T-helper 1 cell treated with Interleukin-12 subunit alpha and Interleukin-12 subunit beta and Interleukin-4 antibody, amounts not matched to agents 30 μg/mL and 1 μg/mL, for 36 hours (primary cell): Measurements from ENCODE around the gene KCNG2.
"Not testable (repeated sequence)": the region's sequence is repeated elsewhere in the genome, so short reads cannot be mapped to it uniquely, and the experiment has no call there.

Source experiments
- H3K27ac Mint-ChIP-seq: one replicate; pipeline ENCODE4 v1.8.0; 2021; ENCODE audit warnings: mild to moderate bottlenecking, mixed read lengths
- H3K27me3 Mint-ChIP-seq: one replicate; pipeline ENCODE4 v1.8.0; 2021; ENCODE audit warnings: low read depth, mixed read lengths
- H3K36me3 Mint-ChIP-seq: one replicate; pipeline ENCODE4 v1.8.0; 2021; ENCODE audit warnings: low read depth, mixed read lengths
- H3K4me1 Mint-ChIP-seq: one replicate; pipeline ENCODE4 v1.8.0; 2021; ENCODE audit warnings: low read depth, mixed read lengths
- H3K4me3 Mint-ChIP-seq: one replicate; pipeline ENCODE4 v1.8.0; 2021; ENCODE audit warnings: mild to moderate bottlenecking, moderate library complexity, mixed read lengths
- H3K9me3 Mint-ChIP-seq: one replicate; pipeline ENCODE4 v1.8.0; 2021; ENCODE audit warnings: mixed read lengths

The KCNG2 gene

DNA sequence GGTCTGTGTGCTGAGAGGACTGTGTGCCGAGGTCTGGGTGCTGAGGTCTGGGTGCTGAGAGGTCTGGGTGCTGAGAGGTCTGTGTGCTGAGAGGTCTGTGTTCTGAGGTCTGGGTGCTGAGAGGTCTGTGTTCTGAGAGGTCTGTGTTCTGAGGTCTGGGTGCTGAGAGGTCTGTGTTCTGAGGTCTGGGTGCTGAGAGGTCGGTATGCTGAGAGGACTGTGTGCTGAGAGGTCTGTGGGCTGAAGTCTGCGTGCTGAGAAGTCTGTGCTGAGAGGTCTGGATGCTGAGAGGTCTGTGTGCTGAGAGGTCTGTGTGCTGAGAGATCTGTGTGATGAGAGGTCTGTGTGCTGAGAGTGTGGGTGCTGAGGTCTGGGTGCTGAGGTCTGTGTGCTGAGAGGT, 68.2 kb downstream of the KCNG2 start:
- not testable (repeated sequence) for H3K36me3 Mint-ChIP-seq, H3K27ac Mint-ChIP-seq, H3K9me3 Mint-ChIP-seq, H3K4me1 Mint-ChIP-seq, H3K4me3 Mint-ChIP-seq, H3K27me3 Mint-ChIP-seq

DNA sequence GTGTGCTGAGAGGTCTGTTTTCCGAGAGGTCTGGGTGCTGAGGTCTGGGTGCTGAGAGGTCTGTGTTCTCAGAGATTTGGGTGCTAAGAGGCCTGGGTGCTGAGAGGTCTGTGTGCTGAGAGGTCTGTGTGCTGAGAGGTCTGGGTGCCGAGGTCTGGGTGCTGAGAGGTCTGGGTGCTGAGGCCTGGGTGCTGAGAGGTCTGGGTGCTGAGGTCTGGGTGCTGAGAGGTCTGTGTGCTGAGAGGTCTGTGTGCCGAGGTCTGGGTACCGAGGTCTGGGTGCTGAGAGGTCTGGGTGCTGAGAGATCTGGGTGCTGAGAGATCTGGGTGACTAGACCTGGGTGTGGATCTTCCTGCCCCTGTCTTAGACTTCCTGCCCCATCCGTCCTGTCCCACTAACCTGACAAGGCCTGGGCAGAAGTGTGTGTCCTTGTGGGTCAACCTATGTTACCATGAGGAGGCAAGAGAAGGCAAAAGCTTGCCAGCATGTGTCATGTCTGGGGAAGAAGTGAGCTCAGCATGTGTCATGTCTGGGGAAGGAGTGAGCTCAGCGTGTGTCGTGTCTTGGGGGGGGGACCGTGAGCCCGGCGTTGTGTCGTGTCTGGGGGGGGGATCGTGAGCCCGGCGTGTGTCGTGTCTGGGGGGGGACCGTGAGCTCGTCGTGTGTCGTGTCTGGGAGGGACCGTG, 69.3 kb downstream of the KCNG2 start:
- no peaks in the 10 kb centered on the region for H3K4me1 Mint-ChIP-seq
- peaks cover 3% of the 10 kb centered on the region for H3K9me3 Mint-ChIP-seq
- H3K27ac Mint-ChIP-seq: no peak overlapping the region
- no peaks in the 10 kb centered on the region for H3K27me3 Mint-ChIP-seq
- no peak overlapping the region for H3K4me3 Mint-ChIP-seq
- no peaks in the 10 kb centered on the region for H3K36me3 Mint-ChIP-seq

DNA sequence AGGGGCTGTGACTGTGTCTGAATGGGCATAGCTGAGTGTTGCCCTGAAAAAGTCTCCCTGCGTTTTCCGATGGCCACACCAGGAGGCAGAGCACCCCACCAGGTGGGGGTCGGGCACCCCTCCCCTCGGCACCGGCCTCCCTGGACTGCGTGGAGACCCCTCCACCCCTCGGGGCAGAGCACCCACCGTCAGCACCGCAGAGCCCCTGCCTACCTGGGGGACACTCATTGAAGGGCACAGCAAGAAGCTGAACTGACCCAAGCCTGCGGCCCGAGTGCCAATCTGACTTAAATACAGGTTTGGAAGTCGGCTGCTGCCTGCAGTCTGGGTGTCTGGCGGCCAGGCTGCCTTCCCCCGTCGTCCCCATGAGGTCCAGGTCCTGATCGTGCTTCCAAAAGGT, 69.9 kb downstream of the KCNG2 start:
- no peak overlapping the region for H3K27ac Mint-ChIP-seq
- H3K27me3 Mint-ChIP-seq: no peaks in the 10 kb centered on the region
- no peak overlapping the region for H3K4me3 Mint-ChIP-seq
- no peaks in the 10 kb centered on the region for H3K9me3 Mint-ChIP-seq
- H3K36me3 Mint-ChIP-seq: no peaks in the 10 kb centered on the region
- H3K4me1 Mint-ChIP-seq: no peaks in the 10 kb centered on the region

DNA sequence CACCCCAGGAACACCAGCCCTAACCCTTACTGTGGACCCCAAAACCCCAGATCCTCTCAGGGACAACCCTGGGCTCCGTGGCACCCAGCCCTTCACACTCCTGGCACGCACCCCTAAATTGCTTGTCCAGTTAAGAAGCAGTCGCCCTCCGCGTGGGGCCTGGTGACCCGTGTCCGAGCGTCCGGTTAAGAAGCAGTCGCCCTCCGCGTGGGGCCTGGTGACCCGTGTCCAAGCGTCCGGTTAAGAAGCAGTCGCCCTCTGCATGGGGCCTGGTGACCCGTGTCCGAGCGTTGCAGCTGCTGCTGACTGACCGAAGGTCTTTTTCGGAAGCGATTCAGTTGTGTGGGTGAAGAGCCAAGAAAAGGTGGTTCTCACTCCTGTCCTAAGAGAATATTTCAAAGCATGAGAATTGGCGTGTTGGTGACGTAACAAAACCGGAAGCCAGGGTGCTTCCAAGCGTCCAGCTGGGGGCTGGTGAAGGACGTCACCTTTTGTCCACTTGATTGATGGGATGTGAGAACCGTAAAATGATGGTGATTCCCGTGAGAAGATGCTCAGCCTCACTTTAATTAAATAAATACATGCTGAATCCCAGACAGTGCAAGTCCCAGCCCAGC, 70.5 kb downstream of the KCNG2 start:
- no peaks in the 10 kb centered on the region for H3K36me3 Mint-ChIP-seq
- H3K9me3 Mint-ChIP-seq: no peaks in the 10 kb centered on the region
- H3K27ac Mint-ChIP-seq: no peak overlapping the region
- H3K27me3 Mint-ChIP-seq: no peaks in the 10 kb centered on the region
- no peak overlapping the region for H3K4me3 Mint-ChIP-seq
- H3K4me1 Mint-ChIP-seq: no peaks in the 10 kb centered on the region

DNA sequence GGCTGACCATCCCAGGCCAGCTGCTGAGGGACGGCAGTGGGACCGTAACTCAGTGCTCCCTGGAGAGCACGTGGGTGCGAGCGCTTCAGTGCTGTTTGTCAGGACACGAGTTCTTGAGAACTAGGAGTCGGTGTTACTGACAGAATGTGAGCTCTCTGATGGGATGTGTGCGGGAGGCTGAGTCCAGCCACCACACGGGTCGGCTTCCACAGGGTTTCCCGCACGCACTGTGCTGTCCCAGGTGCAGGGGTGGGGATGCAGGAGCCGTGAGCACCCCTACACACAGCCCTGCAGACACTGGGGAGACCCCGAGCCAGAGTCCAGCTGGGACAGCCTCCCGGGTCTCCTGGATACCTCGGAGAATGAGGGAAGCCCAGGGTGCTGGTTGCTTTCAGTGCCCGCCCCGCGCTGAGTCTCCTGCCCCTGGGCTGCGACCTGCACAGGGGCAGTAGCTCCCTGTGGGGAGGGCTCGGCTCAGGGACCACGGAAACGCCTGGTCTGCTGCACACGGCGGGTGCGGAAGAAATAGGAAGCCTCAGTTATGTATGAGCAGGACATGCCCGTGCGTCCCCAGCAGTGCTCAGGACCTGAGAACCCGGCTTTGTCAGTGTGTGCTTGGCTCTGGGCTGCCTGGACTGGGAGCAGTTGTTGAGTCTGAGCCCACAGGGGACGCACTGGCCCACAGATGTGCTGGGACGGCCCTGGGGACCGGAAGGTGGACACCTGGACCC, 71.2 kb downstream of the KCNG2 start:
- no peaks in the 10 kb centered on the region for H3K27me3 Mint-ChIP-seq
- no peaks in the 10 kb centered on the region for H3K4me1 Mint-ChIP-seq
- no peaks in the 10 kb centered on the region for H3K36me3 Mint-ChIP-seq
- no peak overlapping the region for H3K4me3 Mint-ChIP-seq
- H3K9me3 Mint-ChIP-seq: no peaks in the 10 kb centered on the region
- no peak overlapping the region for H3K27ac Mint-ChIP-seq

DNA sequence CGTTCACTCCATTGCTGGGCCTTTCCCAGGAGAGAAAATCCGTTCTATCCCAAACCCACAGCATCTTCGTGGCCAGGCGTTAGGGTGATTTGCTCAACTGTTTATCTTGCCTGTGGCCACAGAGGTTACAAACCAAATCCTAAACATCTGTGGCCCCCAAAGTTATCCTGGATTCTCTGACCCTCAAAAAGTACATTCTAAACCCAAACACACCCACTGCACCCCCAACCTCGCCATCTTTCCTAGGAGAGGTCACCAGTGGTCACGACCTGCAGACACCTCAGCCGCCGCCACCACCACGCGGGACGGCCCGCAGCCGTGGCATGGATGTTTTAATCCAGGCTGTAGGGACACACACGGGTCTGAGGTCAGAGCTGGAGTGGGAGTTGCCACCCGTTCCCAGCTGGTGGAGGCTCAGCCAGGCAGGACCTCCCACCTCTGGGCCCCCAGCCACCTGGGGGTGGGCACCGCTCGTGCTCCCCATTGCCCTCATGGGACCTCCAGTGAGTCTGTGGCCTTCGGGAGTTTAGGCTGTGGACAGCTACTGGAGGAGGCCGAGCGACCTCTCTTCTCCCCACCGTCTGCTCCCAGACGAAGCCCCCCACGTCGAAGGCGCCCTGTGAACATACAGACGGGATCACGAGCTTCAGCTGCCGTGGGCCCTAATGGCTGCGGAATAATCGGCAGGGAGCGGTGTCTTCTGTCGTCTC, 72.0 kb downstream of the KCNG2 start:
- H3K27me3 Mint-ChIP-seq: no peaks in the 10 kb centered on the region
- H3K27ac Mint-ChIP-seq: no peak overlapping the region
- no peaks in the 10 kb centered on the region for H3K4me1 Mint-ChIP-seq
- no peak overlapping the region for H3K4me3 Mint-ChIP-seq
- H3K36me3 Mint-ChIP-seq: no peaks in the 10 kb centered on the region
- no peaks in the 10 kb centered on the region for H3K9me3 Mint-ChIP-seq

DNA sequence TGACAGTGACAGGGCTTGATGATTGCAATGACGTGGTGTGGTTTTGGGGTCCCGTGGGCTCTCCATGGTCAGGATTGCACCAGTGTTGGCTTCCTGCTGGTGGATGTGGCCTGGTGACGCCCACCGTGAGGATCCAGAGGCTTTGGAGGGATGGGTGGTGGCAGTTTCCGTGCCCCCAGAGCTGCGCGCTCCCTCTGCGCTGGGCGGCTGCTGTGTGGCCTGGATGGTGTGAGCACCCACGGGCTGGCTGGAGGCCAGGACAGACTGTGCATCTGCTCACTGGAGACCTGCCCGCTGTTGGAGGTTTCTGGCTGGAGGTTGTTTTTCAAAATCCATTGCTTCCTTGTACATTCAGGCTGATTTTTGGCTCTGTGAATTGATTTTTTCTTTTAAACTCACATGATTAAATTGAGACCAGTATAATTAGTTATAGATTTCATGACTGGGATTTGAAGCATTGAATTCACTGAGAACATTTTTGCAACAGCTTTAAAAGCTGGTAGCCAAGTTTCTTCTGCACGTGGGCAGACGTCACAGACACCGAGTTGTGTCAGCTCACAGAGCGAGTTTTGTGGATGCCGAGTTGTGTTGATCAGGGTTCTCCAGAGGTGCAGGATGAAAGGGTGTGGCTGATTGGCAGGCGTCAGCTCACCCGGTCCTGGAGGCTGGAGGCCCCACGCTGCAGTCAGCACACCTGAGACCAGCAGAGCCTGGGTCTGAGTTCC, 72.7 kb downstream of the KCNG2 start:
- Mint-ChIP-seq H3K36me3 (no peaks in the 10 kb centered on the region), H3K27ac (no peak overlapping the region), H3K4me1 (no peaks in the 10 kb centered on the region), H3K9me3 (no peaks in the 10 kb centered on the region), H3K4me3 (no peak overlapping the region), H3K27me3 (no peaks in the 10 kb centered on the region)

DNA sequence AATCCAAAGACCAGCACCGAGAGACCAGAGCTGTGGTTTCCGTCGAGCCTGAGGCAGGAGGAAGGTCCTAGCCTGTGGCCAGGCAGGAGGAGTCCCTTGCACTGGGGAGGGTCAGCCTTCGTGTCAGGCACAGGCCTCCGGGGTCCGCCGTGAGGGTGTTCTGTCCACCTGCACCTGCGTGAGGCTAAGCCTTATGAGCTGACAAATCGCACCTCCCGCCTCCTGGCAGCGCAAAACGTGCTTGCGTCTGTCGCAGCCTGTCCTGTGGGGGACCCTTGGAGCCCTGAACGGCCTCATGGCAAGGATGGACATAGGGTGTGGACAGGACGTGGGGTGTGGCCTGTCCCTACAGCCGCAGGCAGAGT, 73.3 kb downstream of the KCNG2 start:
- Mint-ChIP-seq H3K4me1 (no peaks in the 10 kb centered on the region), H3K36me3 (no peaks in the 10 kb centered on the region), H3K27me3 (no peaks in the 10 kb centered on the region), H3K9me3 (no peaks in the 10 kb centered on the region), H3K27ac (no peak overlapping the region), H3K4me3 (no peak overlapping the region)

DNA sequence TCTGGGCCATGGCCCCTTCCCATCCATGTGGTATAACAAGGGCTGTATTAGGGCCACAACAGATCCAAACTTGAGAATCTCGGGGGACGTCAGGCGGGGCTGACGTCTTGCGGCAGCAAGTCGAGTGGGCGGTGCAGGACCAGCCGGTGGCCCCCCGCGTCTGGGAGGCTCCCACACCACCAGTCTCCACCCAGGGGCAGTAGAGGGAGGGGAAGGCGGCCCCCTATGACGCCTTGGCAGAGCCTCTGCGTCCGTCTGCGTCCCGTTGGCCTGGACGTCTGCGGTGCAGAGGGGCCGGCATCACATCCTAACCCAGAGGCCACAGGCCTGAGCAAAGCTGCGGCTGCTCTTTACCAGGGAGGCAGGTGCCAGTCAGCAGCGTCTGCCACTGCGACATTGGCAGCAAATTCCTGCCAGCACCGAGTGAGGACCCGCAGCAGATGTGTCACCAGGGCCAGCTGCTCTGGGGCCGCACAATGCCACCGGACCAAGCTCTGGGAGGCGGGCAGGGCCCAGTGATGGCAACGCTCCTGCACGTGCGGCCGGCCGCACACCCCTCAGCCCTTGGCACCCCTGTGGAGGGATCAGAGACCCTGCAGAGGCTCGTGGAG, 73.8 kb downstream of the KCNG2 start:
- Mint-ChIP-seq H3K27me3 (no peaks in the 10 kb centered on the region), H3K4me1 (no peaks in the 10 kb centered on the region), H3K36me3 (no peaks in the 10 kb centered on the region), H3K9me3 (no peaks in the 10 kb centered on the region), H3K4me3 (no peak overlapping the region), H3K27ac (no peak overlapping the region)

DNA sequence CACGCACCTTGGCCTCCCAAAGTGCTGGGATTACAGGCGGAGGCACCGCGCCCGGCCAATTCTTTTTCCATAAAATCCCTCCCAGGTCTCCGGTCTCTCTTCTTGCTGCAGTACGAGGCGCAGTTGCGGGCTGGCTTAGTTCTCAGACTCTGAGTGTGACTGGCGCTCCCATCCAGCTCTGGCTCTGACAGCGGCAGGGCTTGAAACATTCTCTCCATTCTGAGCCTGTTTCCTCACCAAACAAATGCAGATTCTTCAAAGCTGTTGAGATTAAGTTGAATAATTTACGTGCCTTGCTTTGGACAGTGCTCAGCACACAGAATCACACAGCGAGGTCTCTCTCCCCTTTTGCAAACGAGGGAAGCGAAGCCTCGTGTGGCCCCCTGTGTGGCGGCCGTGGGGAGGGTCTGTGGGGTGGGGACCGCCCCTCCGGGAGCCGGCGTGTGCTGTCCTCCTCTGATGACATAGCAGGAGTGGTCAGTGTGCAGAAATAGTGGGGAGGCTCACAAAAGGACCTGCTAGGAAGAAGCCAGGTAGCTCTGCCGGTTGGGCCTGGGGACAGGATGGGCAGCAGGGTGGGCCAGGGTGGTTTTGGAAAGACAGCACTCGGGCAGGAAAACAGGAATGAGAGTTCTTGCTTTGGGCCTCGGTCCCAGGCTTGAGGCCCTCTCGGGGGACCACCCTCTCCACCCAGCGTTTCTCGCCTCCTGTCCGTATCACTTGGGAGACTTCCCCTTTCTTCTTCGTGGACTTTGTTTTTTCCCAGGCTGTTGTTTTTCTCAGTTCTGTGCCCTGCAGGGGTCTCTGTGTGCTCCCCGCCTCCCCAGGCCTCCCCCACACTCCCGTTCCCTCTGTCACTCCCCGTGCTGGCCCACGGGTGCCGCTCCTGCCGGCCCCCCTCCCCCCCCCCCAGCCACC, 75.0 kb downstream of the KCNG2 start:
- no peaks in the 10 kb centered on the region for H3K27me3 Mint-ChIP-seq
- H3K9me3 Mint-ChIP-seq: no peaks in the 10 kb centered on the region
- no peaks in the 10 kb centered on the region for H3K4me1 Mint-ChIP-seq
- no peaks in the 10 kb centered on the region for H3K36me3 Mint-ChIP-seq
- H3K4me3 Mint-ChIP-seq: no peak overlapping the region
- no peak overlapping the region for H3K27ac Mint-ChIP-seq

DNA sequence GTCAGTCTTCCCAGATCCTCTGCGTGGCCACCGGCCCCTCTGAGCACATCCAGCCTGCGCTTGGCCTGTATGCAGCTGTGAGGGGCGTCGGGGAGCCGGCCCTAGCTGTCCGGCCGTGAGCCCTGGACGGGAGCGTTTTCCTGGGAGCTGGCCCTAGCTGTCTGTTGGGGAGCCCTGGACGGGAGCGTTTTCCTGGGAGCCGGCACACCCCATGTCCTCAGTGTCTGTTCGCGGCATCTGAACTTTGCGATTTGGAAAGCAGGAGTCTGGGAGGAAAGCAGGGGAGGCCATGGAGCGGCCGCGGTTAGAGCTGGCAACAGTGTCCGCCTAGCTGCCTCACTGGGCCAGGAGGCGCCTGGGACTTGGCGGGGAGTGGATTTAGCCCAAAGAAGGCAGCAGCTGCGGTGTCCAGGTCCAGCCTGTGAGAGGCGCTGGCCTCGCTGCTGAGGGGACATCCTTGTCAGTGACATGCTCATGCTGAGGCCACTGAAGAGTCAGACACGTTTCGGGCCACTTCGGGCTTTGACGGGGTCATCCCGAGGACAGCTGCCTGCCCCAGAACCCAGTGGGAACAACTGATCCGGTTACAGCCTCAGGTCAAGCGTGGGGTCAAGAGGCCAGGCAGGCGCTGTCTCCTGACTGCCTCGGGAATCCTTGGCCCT, 75.8 kb downstream of the KCNG2 start:
- H3K4me1 Mint-ChIP-seq: no peaks in the 10 kb centered on the region
- H3K27ac Mint-ChIP-seq: no peak overlapping the region
- no peak overlapping the region for H3K4me3 Mint-ChIP-seq
- H3K36me3 Mint-ChIP-seq: no peaks in the 10 kb centered on the region
- no peaks in the 10 kb centered on the region for H3K27me3 Mint-ChIP-seq
- no peaks in the 10 kb centered on the region for H3K9me3 Mint-ChIP-seq

DNA sequence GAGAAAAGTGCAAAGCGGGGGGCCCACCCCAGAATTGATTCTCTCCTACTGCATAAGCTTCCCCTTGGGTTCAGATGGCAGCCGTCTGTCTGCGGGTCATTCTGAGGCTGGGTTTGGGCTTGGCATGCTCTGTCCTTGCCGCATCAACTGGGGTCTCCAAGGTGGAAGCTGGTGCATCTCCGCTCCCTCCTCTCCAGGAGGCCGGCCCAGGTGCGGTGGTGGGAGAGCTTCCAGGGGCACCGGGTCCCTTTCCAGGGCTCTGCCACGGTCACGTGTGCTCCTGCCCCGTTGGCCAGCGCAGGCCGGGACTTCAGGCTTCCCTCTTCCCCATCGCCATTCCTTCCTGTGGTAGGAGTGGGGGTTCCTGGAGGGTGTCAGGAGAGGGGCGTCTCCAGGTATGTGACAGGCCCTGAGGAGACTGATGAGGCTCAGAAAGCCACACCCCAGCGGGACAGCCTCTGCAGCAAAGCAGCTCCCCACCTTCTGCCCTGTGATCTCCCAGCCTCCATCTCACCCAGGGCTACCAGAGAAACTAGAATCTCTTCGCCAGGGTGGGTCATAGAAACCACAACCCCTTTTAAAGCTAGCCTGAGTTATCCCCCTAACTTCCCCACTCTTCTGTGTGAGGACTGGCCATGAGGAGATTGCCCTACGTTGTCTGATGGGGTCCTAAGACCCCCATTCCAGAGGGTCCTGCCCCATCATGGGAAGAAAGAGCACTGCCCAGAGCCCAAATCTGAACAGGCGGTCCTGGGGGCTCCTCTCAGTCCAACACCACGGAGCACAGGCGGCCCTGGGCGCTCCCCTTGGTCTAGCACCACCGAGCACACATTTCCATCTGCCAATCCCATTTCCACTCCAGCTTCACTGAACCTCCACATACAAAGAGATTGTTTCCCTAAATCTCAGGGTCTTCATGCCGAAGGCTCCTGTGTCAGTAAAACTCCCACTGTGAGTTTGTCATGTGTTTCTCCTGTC, 77.1 kb downstream of the KCNG2 start:
- no peaks in the 10 kb centered on the region for H3K36me3 Mint-ChIP-seq
- no peak overlapping the region for H3K27ac Mint-ChIP-seq

More for the DNA sequence above, 77.1 kb downstream of the KCNG2 start:
- H3K4me1 Mint-ChIP-seq: no peaks in the 10 kb centered on the region
- no peaks in the 10 kb centered on the region for H3K27me3 Mint-ChIP-seq
- no peak overlapping the region for H3K4me3 Mint-ChIP-seq
- no peaks in the 10 kb centered on the region for H3K9me3 Mint-ChIP-seq
